ENCODE data around the gene CAPZB.
"Not testable (repeated sequence)": the region's sequence is repeated elsewhere in the genome, so short reads cannot be mapped to it uniquely, and the experiment has no call there.

The CAPZB gene

DNA sequence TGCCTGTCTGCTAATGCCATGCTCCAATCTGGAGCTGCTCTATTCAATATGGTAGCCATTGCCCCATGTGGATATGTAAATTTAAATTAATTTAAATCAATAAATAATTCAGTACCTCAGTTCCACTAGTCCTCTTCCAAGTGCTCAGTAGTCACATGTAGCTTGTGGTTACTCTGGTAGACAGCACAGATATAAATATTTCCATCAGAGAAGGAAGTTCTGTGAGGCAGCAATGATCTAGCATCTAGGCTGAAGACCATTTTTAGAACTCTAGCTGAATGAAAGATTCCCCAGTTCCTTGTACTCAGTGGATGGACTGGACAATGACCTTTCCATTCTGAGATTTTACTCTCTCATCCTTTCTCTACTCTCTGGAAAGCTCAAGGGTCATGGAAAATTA, 25.8 kb upstream of the CAPZB start:
- H3K4me1 ChIP-seq (ENCODE audit: low read length) = no peaks in the 10 kb centered on the region
- DNase-seq = no peak

DNA sequence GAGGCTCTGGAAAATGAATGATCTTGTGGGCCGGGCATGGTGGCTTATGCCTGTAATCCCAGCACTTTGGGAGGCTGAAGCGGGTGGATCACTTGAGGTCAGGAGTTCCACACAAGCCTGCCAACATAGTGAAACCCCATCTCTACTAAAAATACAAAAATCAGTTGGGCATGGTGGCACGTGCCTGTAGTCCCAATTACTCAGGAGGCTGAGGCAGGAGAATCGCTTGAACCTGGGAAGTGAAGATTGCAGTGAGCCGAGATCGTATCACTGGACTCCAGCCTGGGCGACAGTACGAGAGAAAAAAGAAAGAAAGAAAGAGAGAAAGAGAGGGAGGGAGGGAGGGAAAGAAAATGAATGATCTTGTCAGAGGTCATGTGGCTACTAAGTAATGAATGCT, 24.3 kb upstream of the CAPZB start:
- H3K79me2 ChIP-seq (ENCODE audit: low read length); H4K20me1 ChIP-seq (ENCODE audit: insufficient read depth, low read length); H3K27ac ChIP-seq (ENCODE audit: low read length); H3K4me2 ChIP-seq (ENCODE audit: low read depth, low read length); H3K4me1 ChIP-seq (ENCODE audit: low read length); DNase-seq; H3K9me2 ChIP-seq (replicated peaks; ENCODE audit: insufficient read depth, low read length); H3K9ac ChIP-seq (ENCODE audit: low read length); H3K36me3 ChIP-seq (replicated peaks; ENCODE audit: insufficient read depth, low read length); H3F3A ChIP-seq (ENCODE audit: insufficient read depth, low read length); H3K4me3 ChIP-seq (ENCODE audit: low read length); H3K9me3 ChIP-seq (replicated peaks; ENCODE audit: insufficient read depth, low read length); H2AFZ ChIP-seq (ENCODE audit: low read length); H3K27me3 ChIP-seq (replicated peaks; ENCODE audit: insufficient read depth, low read length): not testable (repeated sequence)

More for the DNA sequence above, 25.8 kb upstream of the CAPZB start:
- no peak overlapping the region for H3K4me2 ChIP-seq (ENCODE audit: low read depth, low read length)
- no peaks in the 10 kb centered on the region for H3K27me3 ChIP-seq (replicated peaks; ENCODE audit: insufficient read depth, low read length)
- H3F3A ChIP-seq (ENCODE audit: insufficient read depth, low read length) = no peaks in the 10 kb centered on the region
- no peak overlapping the region for H3K27ac ChIP-seq (ENCODE audit: low read length)
- no peak for TF ChIP-seq EZH2 (optimal IDR thresholded peaks at IDR 0.05; ENCODE audit: low read depth, low read length)
- TF ChIP-seq, protein P1, sequence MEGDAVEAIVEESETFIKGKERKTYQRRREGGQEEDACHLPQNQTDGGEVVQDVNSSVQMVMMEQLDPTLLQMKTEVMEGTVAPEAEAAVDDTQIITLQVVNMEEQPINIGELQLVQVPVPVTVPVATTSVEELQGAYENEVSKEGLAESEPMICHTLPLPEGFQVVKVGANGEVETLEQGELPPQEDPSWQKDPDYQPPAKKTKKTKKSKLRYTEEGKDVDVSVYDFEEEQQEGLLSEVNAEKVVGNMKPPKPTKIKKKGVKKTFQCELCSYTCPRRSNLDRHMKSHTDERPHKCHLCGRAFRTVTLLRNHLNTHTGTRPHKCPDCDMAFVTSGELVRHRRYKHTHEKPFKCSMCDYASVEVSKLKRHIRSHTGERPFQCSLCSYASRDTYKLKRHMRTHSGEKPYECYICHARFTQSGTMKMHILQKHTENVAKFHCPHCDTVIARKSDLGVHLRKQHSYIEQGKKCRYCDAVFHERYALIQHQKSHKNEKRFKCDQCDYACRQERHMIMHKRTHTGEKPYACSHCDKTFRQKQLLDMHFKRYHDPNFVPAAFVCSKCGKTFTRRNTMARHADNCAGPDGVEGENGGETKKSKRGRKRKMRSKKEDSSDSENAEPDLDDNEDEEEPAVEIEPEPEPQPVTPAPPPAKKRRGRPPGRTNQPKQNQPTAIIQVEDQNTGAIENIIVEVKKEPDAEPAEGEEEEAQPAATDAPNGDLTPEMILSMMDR (IDR thresholded peaks at IDR 0.05; ENCODE audit: low read length) = no peak
- TF ChIP-seq EZH2phosphoT487 (IDR thresholded peaks at IDR 0.05; ENCODE audit: low read length) = no peak
- H2AFZ ChIP-seq (ENCODE audit: low read length) = no peak overlapping the region
- H3K79me2 ChIP-seq (ENCODE audit: low read length) = no peaks in the 10 kb centered on the region
- H3K9ac ChIP-seq (ENCODE audit: low read length) = no peak overlapping the region
- no peak overlapping the region for H3K4me3 ChIP-seq (ENCODE audit: low read length)
- H4K20me1 ChIP-seq (ENCODE audit: insufficient read depth, low read length) = no peaks in the 10 kb centered on the region
- H3K9me3 ChIP-seq (replicated peaks; ENCODE audit: insufficient read depth, low read length) = no peaks in the 10 kb centered on the region
- H3K36me3 ChIP-seq (replicated peaks; ENCODE audit: insufficient read depth, low read length) = no peaks in the 10 kb centered on the region
- H3K9me2 ChIP-seq (replicated peaks; ENCODE audit: insufficient read depth, low read length) = no peaks in the 10 kb centered on the region

DNA sequence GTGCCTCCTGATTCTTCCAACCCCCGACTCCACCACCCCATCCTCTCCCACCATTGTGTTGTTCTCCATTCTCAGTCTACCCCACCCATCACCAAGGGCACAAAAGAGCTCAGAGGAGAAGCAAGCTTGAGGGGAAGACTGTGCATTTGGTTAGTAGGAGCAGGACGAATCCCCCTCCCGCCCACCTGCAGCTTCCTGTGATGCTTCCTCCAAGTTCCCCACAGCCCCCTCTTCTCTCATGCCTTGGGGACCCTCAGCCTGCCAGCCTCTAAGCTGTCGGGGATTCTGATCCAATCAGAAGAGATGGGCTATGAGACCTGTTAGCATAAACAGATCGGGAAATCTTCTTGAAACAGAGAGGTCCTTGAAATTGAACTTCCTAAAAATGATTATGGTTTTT, 22.2 kb upstream of the CAPZB start:
- no peak overlapping the region for H2AFZ ChIP-seq (ENCODE audit: low read length)
- TF ChIP-seq EZH2 (optimal IDR thresholded peaks at IDR 0.05; ENCODE audit: low read depth, low read length) (no peak), EZH2phosphoT487 (IDR thresholded peaks at IDR 0.05; ENCODE audit: low read length) (no peak)
- TF ChIP-seq, protein P1 (IDR thresholded peaks at IDR 0.05; ENCODE audit: low read length) = no peak
- no peaks in the 10 kb centered on the region for H3K27me3 ChIP-seq (replicated peaks; ENCODE audit: insufficient read depth, low read length)
- H4K20me1 ChIP-seq (ENCODE audit: insufficient read depth, low read length) = no peaks in the 10 kb centered on the region
- H3K36me3 ChIP-seq (replicated peaks; ENCODE audit: insufficient read depth, low read length) = no peaks in the 10 kb centered on the region
- H3K9me3 ChIP-seq (replicated peaks; ENCODE audit: insufficient read depth, low read length) = no peaks in the 10 kb centered on the region
- no peaks in the 10 kb centered on the region for H3K4me1 ChIP-seq (ENCODE audit: low read length)
- H3K4me2 ChIP-seq (ENCODE audit: low read depth, low read length) = no peak overlapping the region
- no peaks in the 10 kb centered on the region for H3K9me2 ChIP-seq (replicated peaks; ENCODE audit: insufficient read depth, low read length)
- H3F3A ChIP-seq (ENCODE audit: insufficient read depth, low read length) = no peaks in the 10 kb centered on the region
- DNase-seq = no peak
- H3K27ac ChIP-seq (ENCODE audit: low read length) = no peak overlapping the region
- H3K9ac ChIP-seq (ENCODE audit: low read length) = no peak overlapping the region
- H3K4me3 ChIP-seq (ENCODE audit: low read length) = no peak overlapping the region
- H3K79me2 ChIP-seq (ENCODE audit: low read length) = no peaks in the 10 kb centered on the region

DNA sequence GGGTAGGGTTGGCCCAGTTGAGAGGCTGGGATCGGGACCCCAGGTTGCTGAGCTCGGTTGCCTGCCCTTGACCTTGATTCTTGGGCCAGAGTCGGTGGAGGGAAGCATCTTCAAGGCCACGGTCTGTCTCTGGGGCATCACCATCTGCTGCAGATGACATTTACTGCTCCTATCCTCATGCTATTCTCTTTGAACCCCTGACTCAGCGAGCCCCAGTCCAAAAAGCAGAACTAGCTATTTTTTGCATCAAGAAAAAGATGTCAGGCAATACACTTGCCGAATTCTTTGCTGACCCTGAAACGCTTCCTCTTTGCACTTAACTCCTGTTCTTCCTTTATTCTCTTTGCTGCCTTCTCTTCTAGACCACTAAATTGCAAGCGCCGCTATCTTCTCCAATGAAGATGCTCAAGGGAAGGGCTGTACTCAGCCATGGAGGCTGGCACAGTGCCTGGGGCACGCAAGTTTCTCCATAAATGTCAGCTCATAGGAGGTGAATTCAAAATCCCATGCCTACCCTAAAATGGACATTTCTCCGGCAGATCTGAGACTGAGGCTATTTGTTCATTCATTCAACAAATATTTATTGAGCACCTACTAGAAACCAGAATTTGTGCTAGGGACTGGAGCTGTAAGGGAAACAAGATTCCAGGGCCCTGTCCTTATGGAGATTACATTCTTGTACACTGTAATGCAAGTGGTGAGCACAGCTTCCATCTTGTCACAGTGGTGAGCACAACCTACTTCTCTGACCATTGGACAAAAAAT, 20.5 kb upstream of the CAPZB start:
- Histone ChIP-seq H3K9me2 (replicated peaks; ENCODE audit: insufficient read depth, low read length) (no peaks in the 10 kb centered on the region), H3K9me3 (replicated peaks; ENCODE audit: insufficient read depth, low read length) (no peaks in the 10 kb centered on the region), H3K4me3 (ENCODE audit: low read length) (no peak overlapping the region), H3K27ac (ENCODE audit: low read length) (no peak overlapping the region), H3K79me2 (ENCODE audit: low read length) (no peaks in the 10 kb centered on the region), H3K4me1 (ENCODE audit: low read length) (no peaks in the 10 kb centered on the region), H3K4me2 (ENCODE audit: low read depth, low read length) (peak overlapping the region; percentile 31; the same call in 1 of the 2 replicates), H3K27me3 (replicated peaks; ENCODE audit: insufficient read depth, low read length) (no peaks in the 10 kb centered on the region), H3K9ac (ENCODE audit: low read length) (no peak overlapping the region), H4K20me1 (ENCODE audit: insufficient read depth, low read length) (no peaks in the 10 kb centered on the region), H3F3A (ENCODE audit: insufficient read depth, low read length) (no peaks in the 10 kb centered on the region), H2AFZ (ENCODE audit: low read length) (peak overlapping the region; percentile 6; the same call in 1 of the 2 replicates), H3K36me3 (replicated peaks; ENCODE audit: insufficient read depth, low read length) (no peaks in the 10 kb centered on the region)
- TF ChIP-seq, protein P1 (IDR thresholded peaks at IDR 0.05; ENCODE audit: low read length) = no peak
- TF ChIP-seq EZH2phosphoT487 (IDR thresholded peaks at IDR 0.05; ENCODE audit: low read length) (no peak), EZH2 (optimal IDR thresholded peaks at IDR 0.05; ENCODE audit: low read depth, low read length) (no peak)
- no peak for DNase-seq
